SK-N-SH (cell line): ENCODE results near the gene NUDCD3. TPM values are rescaled to one million over a fixed set of nuclear protein-coding genes. Genes with fewer than 3 reads are reported as not detected.

Experiments
- CTCF ChIA-PET: fragments of 300-600, 350-600 bp; formaldehyde crosslinking; extraction: SDS; loops from one replicate; lab custom pipeline; 2021; lab: Yijun Ruan, JAX
- POLR2A ChIA-PET: fragments of 350-600 bp; sonication (Branson Sonifier 250); formaldehyde crosslinking; extraction: SDS; loops from one replicate; lab custom pipeline; 2020; ENCODE audit warnings: antibody characterized with exemption, inconsistent platforms; lab: Yijun Ruan, JAX
- DNase-seq: peaks from one replicate; pipeline ENCODE4 v3.0.0; 2012
- H2AFZ ChIP-seq: fragments of 200-600 bp; sonication (generic); 2 replicates; pipeline ENCODE4 v1.8.1; 2016; ENCODE audit warnings: antibody characterized with exemption, mild to moderate bottlenecking, low read depth
- H3F3A ChIP-seq: fragments of 200-600 bp; sonication (generic); replicated peaks from 2 replicates; pipeline ENCODE3; 2016; ENCODE audit warnings: antibody characterized with exemption, mild to moderate bottlenecking; ENCODE audit not compliant: insufficient read depth
- H3K27ac ChIP-seq, 2 experiments: fragments of 200-500 bp in 1 of 2; fragments of 200-600 bp in 1 of 2; sonication (Bioruptor generic) in 1 of 2; sonication (generic), shearing (Covaris generic) in 1 of 2; 2 replicates each; pipeline versions ENCODE4 v1.5.1 to v1.6.1; 2014 to 2016; ENCODE audit warnings: low read depth in 2 of 2, inconsistent platforms in 1 of 2, low read length in 1 of 2, mild to moderate bottlenecking in 1 of 2, mixed read lengths in 1 of 2
- H3K27me3 ChIP-seq: fragments of 200-600 bp; sonication (generic), shearing (Covaris generic); 2 replicates; pipeline ENCODE4 v1.6.1; 2016; ENCODE audit warnings: mixed run types; ENCODE audit not compliant: insufficient read depth
- H3K36me3 ChIP-seq, 2 experiments: fragments of 200-500 bp in 1 of 2; fragments of 200-600 bp in 1 of 2; sonication (Bioruptor generic) in 1 of 2; sonication (generic) in 1 of 2; replicated peaks in 1 of 2; 2 replicates each; pipeline versions ENCODE3 to v1.5.1; 2014 to 2016; ENCODE audit warnings: low read length in 1 of 2, mild to moderate bottlenecking in 1 of 2; ENCODE audit not compliant: insufficient read depth in 2 of 2, control insufficient read depth in 1 of 2
- H3K4me1 ChIP-seq, 2 experiments: fragments of 200-500 bp in 1 of 2; fragments of 200-600 bp in 1 of 2; sonication (Bioruptor generic) in 1 of 2; sonication (generic), shearing (Covaris generic) in 1 of 2; 2 replicates each; pipeline versions ENCODE4 v1.5.1 to v1.6.1; 2014 to 2016; ENCODE audit warnings: low read depth in 1 of 2, low read length in 1 of 2, mixed run types in 1 of 2; ENCODE audit not compliant: insufficient read depth in 2 of 2, control insufficient read depth in 1 of 2
- H3K4me2 ChIP-seq: fragments of 200-600 bp; sonication (generic), shearing (Covaris generic); 2 replicates; pipeline ENCODE4 v1.6.1; 2017; ENCODE audit warnings: mixed run types
- H3K4me3 ChIP-seq, 2 experiments: fragments of 200-500 bp in 1 of 2; fragments of 200-600 bp in 1 of 2; sonication (Bioruptor generic) in 1 of 2; sonication (generic), shearing (Covaris generic) in 1 of 2; 2 replicates each; pipeline versions ENCODE4 v1.5.1 to v1.8.1; 2014 to 2016; ENCODE audit warnings: low read depth in 2 of 2, inconsistent platforms in 1 of 2, low read length in 1 of 2, mild to moderate bottlenecking in 1 of 2, mixed read lengths in 1 of 2, moderate library complexity in 1 of 2
- H3K79me2 ChIP-seq: fragments of 200-600 bp; sonication (generic); 2 replicates; pipeline ENCODE4 v1.8.1; 2017; ENCODE audit warnings: mild to moderate bottlenecking; ENCODE audit not compliant: insufficient read depth
- H3K9ac ChIP-seq: fragments of 200-600 bp; sonication (generic); 2 replicates; pipeline ENCODE4 v1.6.1; 2017; ENCODE audit warnings: mixed run types
- H3K9me2 ChIP-seq: fragments of 200-600 bp; sonication (generic); 2 replicates; pipeline ENCODE4 v1.6.1; 2017; ENCODE audit warnings: mixed run types
- H3K9me3 ChIP-seq: fragments of 200-600 bp; sonication (generic); 2 replicates; pipeline ENCODE4 v1.6.1; 2017; ENCODE audit warnings: mixed run types, mild to moderate bottlenecking, moderate library complexity
- H4K20me1 ChIP-seq: fragments of 200-600 bp; sonication (generic); 2 replicates; pipeline ENCODE4 v1.6.1; 2017; ENCODE audit warnings: mild to moderate bottlenecking, mixed run types; ENCODE audit not compliant: insufficient read depth
- EP300 ChIP-seq, 2 experiments: IDR thresholded peaks; 2 replicates each; pipeline versions ENCODE4 v1.4.0 to v1.6.1; 2012; ENCODE audit warnings: borderline replicate concordance in 1 of 2, low read depth in 1 of 2, low read length in 1 of 2
- FOSL2 ChIP-seq: IDR thresholded peaks from 2 replicates; pipeline ENCODE4 v1.4.0; 2012; ENCODE audit warnings: low read depth, mild to moderate bottlenecking, moderate library complexity, borderline replicate concordance
- FOXJ3 ChIP-seq: sonication (generic); formaldehyde crosslinking; IDR thresholded peaks from 2 replicates; pipeline ENCODE4 v1.5.1; 2020; ENCODE audit warnings: mild to moderate bottlenecking, missing genetic modification reagents
- FOXM1 ChIP-seq: IDR thresholded peaks from 2 replicates; pipeline ENCODE4 v1.4.0; 2012; ENCODE audit warnings: low read depth, mild to moderate bottlenecking
- GABPA ChIP-seq: IDR thresholded peaks from 2 replicates; pipeline ENCODE4 v1.4.0; 2012; ENCODE audit warnings: low read depth, mild to moderate bottlenecking
- JUND ChIP-seq: IDR thresholded peaks from 2 replicates; pipeline ENCODE4 v1.4.0; 2012
- MEF2A ChIP-seq: IDR thresholded peaks from 2 replicates; pipeline ENCODE4 v1.4.0; 2012; ENCODE audit warnings: low read depth, borderline replicate concordance
- MXI1 ChIP-seq: IDR thresholded peaks from 2 replicates; pipeline ENCODE4 v1.6.1; 2012; ENCODE audit warnings: mild to moderate bottlenecking, low read depth, low read length, improper control_type of control experiment
- NFIC ChIP-seq: IDR thresholded peaks from 2 replicates; pipeline ENCODE4 v1.4.0; 2012; ENCODE audit warnings: borderline replicate concordance
- POLR2AphosphoS5 ChIP-seq: IDR thresholded peaks from 2 replicates; pipeline ENCODE4 v1.6.1; 2012; ENCODE audit warnings: low read depth, low read length
- RAD21 ChIP-seq: IDR thresholded peaks from 2 replicates; pipeline ENCODE4 v1.6.1; 2012; ENCODE audit warnings: mild to moderate bottlenecking, low read length
- RFX5 ChIP-seq: IDR thresholded peaks from 2 replicates; pipeline ENCODE4 v1.6.1; 2012; ENCODE audit warnings: mild to moderate bottlenecking, improper control_type of control experiment, low read length
- SIN3A ChIP-seq: IDR thresholded peaks from 2 replicates; pipeline ENCODE4 v1.6.1; 2012; ENCODE audit warnings: low read depth, mild to moderate bottlenecking, low read length, moderate library complexity, borderline replicate concordance
- SMC3 ChIP-seq: IDR thresholded peaks from 2 replicates; pipeline ENCODE4 v1.6.1; 2012; ENCODE audit warnings: low read depth, low read length, improper control_type of control experiment
- TCF12 ChIP-seq: IDR thresholded peaks from 2 replicates; pipeline ENCODE4 v1.4.0; 2012
- TEAD4 ChIP-seq: IDR thresholded peaks from 2 replicates; pipeline ENCODE4 v1.4.0; 2012; ENCODE audit warnings: mild to moderate bottlenecking, borderline replicate concordance; ENCODE audit not compliant: insufficient read depth
- YY1 ChIP-seq: IDR thresholded peaks from 2 replicates; pipeline ENCODE4 v1.4.0; 2012; ENCODE audit warnings: low read depth, mild to moderate bottlenecking
- WGBS: methylation state at CpG from one replicate; pipeline ENCODE4 v1.1.6; 2017; ENCODE audit warnings: low lambda C conversion rate; 5-methylcytosine and 5-hydroxymethylcytosine counted together
- polyA plus RNA-seq, 3 experiments: library from polyadenylated mRNA; depleted of rRNA; stranded (reverse); fragments of >200 nt; gene quantifications; 2 replicates each; pipeline ENCODE4 v1.2.3, GENCODE V29; 2012
- TF ChIP-seq, protein P1 (sequence below): IDR thresholded peaks from 2 replicates; pipeline ENCODE4 v1.4.0; 2012; ENCODE audit warnings: low read depth, borderline replicate concordance
- TF ChIP-seq, protein P2 (sequence below): IDR thresholded peaks from 2 replicates; pipeline ENCODE4 v1.6.1; 2012; ENCODE audit warnings: mild to moderate bottlenecking, low read depth, low read length, moderate library complexity
- TF ChIP-seq, protein P3 (sequence below): IDR thresholded peaks from 2 replicates; pipeline ENCODE4; 2012
- TF ChIP-seq, protein P4 (sequence below): IDR thresholded peaks from 2 replicates; pipeline ENCODE4 v1.4.0; 2012; ENCODE audit warnings: low read depth

The NUDCD3 gene
- polyA plus RNA-seq, 1 of the 3 experiments (the other 2 are of a cell fraction): 66.0 TPM

DNA sequence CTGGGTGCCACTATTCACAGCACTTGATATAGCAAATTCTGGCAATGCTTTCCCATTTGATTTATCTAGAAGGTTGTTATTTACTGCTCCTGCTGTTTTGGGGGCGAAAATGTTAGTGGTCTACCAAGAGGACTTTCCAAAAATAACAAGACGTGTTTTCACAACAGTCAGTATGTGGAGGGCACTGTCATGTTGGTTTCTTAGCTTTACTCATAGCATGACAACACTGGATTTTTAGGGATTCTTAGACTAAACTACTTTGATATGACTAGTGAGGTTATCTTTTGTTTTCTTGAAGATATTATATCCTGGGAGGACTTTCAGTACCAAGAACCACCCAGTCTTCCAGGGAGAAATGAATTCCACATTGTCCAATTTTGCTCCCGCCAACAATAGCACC, 49.4 kb downstream of the NUDCD3 start:
- DNase-seq: no peak
- peaks cover 100% of the 10 kb centered on the region for H3K79me2 ChIP-seq
- CTCF ChIA-PET: interaction anchor here (0.8 to 1.2 kb wide), 2 partner anchors 10 to 117 kb away, joined by 3 to 5 read pairs; no protein-coding TSS in a partner anchor
- peaks cover 5 to 13% of the 10 kb centered on the region in 2 experiments for H3K36me3 ChIP-seq
- peaks cover 46% of the 10 kb centered on the region for H4K20me1 ChIP-seq
- H3K9me3 ChIP-seq: no peaks in the 10 kb centered on the region
- H3F3A ChIP-seq: no peaks in the 10 kb centered on the region
- no peaks in the 10 kb centered on the region for H3K9me2 ChIP-seq
- H3K4me3 ChIP-seq: no peak overlapping the region
- POLR2A ChIA-PET: no interaction called here
- H3K9ac ChIP-seq: no peak overlapping the region
- peaks cover 0 to 3% of the 10 kb centered on the region in 2 experiments; a peak in 1 of 4 replicates for H3K4me1 ChIP-seq
- 97% methylated on average over 3 of the region's 3 CpGs for WGBS
- no peak overlapping the region for H3K27ac ChIP-seq
- H2AFZ ChIP-seq: no peak overlapping the region
- H3K4me2 ChIP-seq: no peak overlapping the region
- H3K27me3 ChIP-seq: no peaks in the 10 kb centered on the region
- TF ChIP-seq FOSL2 (no peak), GABPA (no peak), TCF12 (no peak), MEF2A (no peak), YY1 (no peak), RFX5 (no peak), POLR2AphosphoS5 (no peak), RAD21 (no peak)
- TF ChIP-seq, protein P1, sequence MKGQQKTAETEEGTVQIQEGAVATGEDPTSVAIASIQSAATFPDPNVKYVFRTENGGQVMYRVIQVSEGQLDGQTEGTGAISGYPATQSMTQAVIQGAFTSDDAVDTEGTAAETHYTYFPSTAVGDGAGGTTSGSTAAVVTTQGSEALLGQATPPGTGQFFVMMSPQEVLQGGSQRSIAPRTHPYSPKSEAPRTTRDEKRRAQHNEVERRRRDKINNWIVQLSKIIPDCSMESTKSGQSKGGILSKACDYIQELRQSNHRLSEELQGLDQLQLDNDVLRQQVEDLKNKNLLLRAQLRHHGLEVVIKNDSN: no peak
- TF ChIP-seq, protein P2, sequence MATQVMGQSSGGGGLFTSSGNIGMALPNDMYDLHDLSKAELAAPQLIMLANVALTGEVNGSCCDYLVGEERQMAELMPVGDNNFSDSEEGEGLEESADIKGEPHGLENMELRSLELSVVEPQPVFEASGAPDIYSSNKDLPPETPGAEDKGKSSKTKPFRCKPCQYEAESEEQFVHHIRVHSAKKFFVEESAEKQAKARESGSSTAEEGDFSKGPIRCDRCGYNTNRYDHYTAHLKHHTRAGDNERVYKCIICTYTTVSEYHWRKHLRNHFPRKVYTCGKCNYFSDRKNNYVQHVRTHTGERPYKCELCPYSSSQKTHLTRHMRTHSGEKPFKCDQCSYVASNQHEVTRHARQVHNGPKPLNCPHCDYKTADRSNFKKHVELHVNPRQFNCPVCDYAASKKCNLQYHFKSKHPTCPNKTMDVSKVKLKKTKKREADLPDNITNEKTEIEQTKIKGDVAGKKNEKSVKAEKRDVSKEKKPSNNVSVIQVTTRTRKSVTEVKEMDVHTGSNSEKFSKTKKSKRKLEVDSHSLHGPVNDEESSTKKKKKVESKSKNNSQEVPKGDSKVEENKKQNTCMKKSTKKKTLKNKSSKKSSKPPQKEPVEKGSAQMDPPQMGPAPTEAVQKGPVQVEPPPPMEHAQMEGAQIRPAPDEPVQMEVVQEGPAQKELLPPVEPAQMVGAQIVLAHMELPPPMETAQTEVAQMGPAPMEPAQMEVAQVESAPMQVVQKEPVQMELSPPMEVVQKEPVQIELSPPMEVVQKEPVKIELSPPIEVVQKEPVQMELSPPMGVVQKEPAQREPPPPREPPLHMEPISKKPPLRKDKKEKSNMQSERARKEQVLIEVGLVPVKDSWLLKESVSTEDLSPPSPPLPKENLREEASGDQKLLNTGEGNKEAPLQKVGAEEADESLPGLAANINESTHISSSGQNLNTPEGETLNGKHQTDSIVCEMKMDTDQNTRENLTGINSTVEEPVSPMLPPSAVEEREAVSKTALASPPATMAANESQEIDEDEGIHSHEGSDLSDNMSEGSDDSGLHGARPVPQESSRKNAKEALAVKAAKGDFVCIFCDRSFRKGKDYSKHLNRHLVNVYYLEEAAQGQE: no peak

DNA sequence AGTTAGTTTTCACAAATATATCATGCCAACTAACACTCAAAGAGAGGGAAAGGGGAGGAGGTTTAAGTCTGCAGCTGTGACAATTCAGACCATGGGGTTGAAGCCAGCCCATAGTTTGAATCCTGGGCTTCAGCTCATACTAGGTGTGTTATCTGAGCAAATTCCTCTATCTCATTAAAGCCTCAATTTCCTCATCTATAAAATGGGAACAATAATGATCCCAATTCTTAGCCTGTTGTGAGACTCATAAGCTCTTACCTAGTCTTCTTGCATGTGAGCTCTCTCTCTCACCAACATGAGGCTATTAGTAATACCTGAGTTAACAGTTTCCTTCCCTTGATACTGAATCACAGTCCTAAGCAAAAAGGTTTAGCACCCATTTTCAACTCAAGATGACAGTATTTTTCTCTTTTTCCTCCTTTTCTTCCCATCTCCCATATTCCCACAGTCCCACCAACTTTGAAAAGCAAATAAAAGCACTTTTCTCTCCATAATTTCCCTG, 49.8 kb downstream of the NUDCD3 start:
- Histone ChIP-seq H3K9me3 (no peaks in the 10 kb centered on the region), H3F3A (no peaks in the 10 kb centered on the region), H3K27me3 (no peaks in the 10 kb centered on the region), H3K4me2 (no peak overlapping the region), H3K4me1 (peaks cover 0 to 3% of the 10 kb centered on the region in 2 experiments; a peak in 1 of 4 replicates), H3K9ac (no peak overlapping the region), H3K79me2 (peaks cover 98% of the 10 kb centered on the region), H2AFZ (no peak overlapping the region), H3K4me3 (no peak overlapping the region), H4K20me1 (peaks cover 42% of the 10 kb centered on the region), H3K9me2 (no peaks in the 10 kb centered on the region), H3K27ac (no peak overlapping the region), H3K36me3 (peaks cover 5 to 10% of the 10 kb centered on the region in 2 experiments)
- POLR2A ChIA-PET: no interaction called here
- CTCF ChIA-PET: interaction anchor here (0.8 kb wide), 1 partner anchor 116 kb away, joined by 3 read pairs; no protein-coding TSS in a partner anchor
- DNase-seq: no peak
- no peak for TF ChIP-seq SIN3A
- TF ChIP-seq, protein P3, sequence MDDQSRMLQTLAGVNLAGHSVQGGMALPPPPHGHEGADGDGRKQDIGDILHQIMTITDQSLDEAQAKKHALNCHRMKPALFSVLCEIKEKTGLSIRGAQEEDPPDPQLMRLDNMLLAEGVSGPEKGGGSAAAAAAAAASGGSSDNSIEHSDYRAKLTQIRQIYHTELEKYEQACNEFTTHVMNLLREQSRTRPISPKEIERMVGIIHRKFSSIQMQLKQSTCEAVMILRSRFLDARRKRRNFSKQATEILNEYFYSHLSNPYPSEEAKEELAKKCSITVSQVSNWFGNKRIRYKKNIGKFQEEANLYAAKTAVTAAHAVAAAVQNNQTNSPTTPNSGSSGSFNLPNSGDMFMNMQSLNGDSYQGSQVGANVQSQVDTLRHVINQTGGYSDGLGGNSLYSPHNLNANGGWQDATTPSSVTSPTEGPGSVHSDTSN: no peak
- TF ChIP-seq FOXM1: no peak
- no peak for TF ChIP-seq TEAD4
- TF ChIP-seq, protein P1: no peak
- TF ChIP-seq GABPA: no peak
- TF ChIP-seq JUND: no peak
- no peak for TF ChIP-seq MXI1
- TF ChIP-seq NFIC: no peak
- TF ChIP-seq SMC3: no peak
- TF ChIP-seq FOXJ3 (CRISPR knock-in tag): no peak
- no peak for TF ChIP-seq FOSL2
- no peak for TF ChIP-seq RAD21
- no peak for TF ChIP-seq EP300 (IDR thresholded peaks at IDR 0.05; ENCODE audit: borderline replicate concordance in 1 of 2, low read depth in 1 of 2, low read length in 1 of 2)
- TF ChIP-seq MEF2A: no peak
- TF ChIP-seq, protein P4, sequence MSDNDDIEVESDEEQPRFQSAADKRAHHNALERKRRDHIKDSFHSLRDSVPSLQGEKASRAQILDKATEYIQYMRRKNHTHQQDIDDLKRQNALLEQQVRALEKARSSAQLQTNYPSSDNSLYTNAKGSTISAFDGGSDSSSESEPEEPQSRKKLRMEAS: no peak
